ENCODE measurements around the gene FAS. TPM values are rescaled to one million over a fixed set of nuclear protein-coding genes. Genes with fewer than 3 reads are reported as not detected.

Gene FAS
- total RNA-seq, 3 donors from 2014 or later (not counting 1 experiment from before 2014, with no cell fraction given) = 17.3 to 29.9 (median 26.5) TPM

DNA sequence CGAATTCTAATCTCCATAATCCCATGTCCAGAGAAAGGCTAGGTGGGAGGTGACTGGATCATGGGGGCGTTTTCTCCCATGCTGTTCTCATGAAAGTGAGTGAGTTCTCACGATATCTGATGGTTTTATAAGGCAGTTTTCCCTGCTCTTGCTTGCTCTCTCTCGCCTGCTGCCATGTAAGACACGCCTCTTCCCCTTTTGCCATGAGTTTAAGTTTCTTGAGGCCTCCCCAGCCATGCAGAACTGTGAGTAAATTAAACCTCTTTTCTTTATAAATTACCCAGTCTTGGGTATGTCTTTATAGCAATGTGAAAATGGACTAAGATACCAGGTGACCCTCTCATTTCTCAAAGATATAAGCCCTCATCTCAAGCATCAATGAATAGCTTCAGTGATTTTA is 36.9 kb upstream of the FAS start:
- 94% methylated on average over 4 of the region's 5 CpGs for WGBS (ENCODE audit: insufficient coverage)
- H3K4me1 Mint-ChIP-seq = peaks cover 0 to 6% of the 10 kb centered on the region in 2 donors
- H3K27me3 Mint-ChIP-seq (ENCODE audit: low read depth in 2 of 2) = no peaks in the 10 kb centered on the region

GRCh38 chr10:88954458-88955083 is 36.0 kb upstream of the FAS start:
- intact Hi-C loops (cut with micrococcal nuclease) = no loop called here
- Histone ChIP-seq H3K36me3 (ENCODE audit: control insufficient read depth, insufficient read depth, low read length) (no peaks in the 10 kb centered on the region), H3K27me3 (ENCODE audit: control insufficient read depth, insufficient read depth, low read length) (no peaks in the 10 kb centered on the region), H3K4me3 (ENCODE audit: low read length) (no peak overlapping the region), H3K4me1 (ENCODE audit: control insufficient read depth, insufficient read depth, low read length) (no peaks in the 10 kb centered on the region), H3K9me3 (ENCODE audit: control insufficient read depth, insufficient read depth, low read length) (no peaks in the 10 kb centered on the region), H3K27ac (ENCODE audit: low read length) (no peak overlapping the region)
- no peak overlapping the region for H3K4me3 Mint-ChIP-seq
- TF ChIP-seq, protein P1, sequence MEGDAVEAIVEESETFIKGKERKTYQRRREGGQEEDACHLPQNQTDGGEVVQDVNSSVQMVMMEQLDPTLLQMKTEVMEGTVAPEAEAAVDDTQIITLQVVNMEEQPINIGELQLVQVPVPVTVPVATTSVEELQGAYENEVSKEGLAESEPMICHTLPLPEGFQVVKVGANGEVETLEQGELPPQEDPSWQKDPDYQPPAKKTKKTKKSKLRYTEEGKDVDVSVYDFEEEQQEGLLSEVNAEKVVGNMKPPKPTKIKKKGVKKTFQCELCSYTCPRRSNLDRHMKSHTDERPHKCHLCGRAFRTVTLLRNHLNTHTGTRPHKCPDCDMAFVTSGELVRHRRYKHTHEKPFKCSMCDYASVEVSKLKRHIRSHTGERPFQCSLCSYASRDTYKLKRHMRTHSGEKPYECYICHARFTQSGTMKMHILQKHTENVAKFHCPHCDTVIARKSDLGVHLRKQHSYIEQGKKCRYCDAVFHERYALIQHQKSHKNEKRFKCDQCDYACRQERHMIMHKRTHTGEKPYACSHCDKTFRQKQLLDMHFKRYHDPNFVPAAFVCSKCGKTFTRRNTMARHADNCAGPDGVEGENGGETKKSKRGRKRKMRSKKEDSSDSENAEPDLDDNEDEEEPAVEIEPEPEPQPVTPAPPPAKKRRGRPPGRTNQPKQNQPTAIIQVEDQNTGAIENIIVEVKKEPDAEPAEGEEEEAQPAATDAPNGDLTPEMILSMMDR (IDR thresholded peaks at IDR 0.05) = no peak
- H3K27ac Mint-ChIP-seq = no peak overlapping the region
- no peaks in the 10 kb centered on the region for H3K27me3 Mint-ChIP-seq (ENCODE audit: low read depth in 2 of 2)
- peaks cover 0 to 6% of the 10 kb centered on the region in 2 donors for H3K4me1 Mint-ChIP-seq
- peaks cover 5% of the 10 kb centered on the region for H3K36me3 Mint-ChIP-seq
- WGBS (ENCODE audit: insufficient coverage) = 90% methylated on average over 3 of the region's 4 CpGs
- DNase-seq (no peak), ATAC-seq (no peak)
- H3K9me3 Mint-ChIP-seq = no peaks in the 10 kb centered on the region

More for the DNA sequence above, 36.9 kb upstream of the FAS start:
- H3K9me3 Mint-ChIP-seq = no peaks in the 10 kb centered on the region
- Histone ChIP-seq H3K27ac (ENCODE audit: low read length) (no peak overlapping the region), H3K36me3 (ENCODE audit: control insufficient read depth, insufficient read depth, low read length) (no peaks in the 10 kb centered on the region), H3K27me3 (ENCODE audit: control insufficient read depth, insufficient read depth, low read length) (no peaks in the 10 kb centered on the region), H3K4me1 (ENCODE audit: control insufficient read depth, insufficient read depth, low read length) (no peaks in the 10 kb centered on the region), H3K9me3 (ENCODE audit: control insufficient read depth, insufficient read depth, low read length) (no peaks in the 10 kb centered on the region), H3K4me3 (ENCODE audit: low read length) (no peak overlapping the region)
- ATAC-seq = no peak
- peaks cover 5% of the 10 kb centered on the region for H3K36me3 Mint-ChIP-seq
- no peak for DNase-seq
- intact Hi-C loops (cut with micrococcal nuclease) = no loop called here
- H3K4me3 Mint-ChIP-seq = no peak overlapping the region
- TF ChIP-seq, protein P1 (IDR thresholded peaks at IDR 0.05) = no peak
- no peak overlapping the region for H3K27ac Mint-ChIP-seq

GRCh38 chr10:88957381-88957780 is 33.2 kb upstream of the FAS start:
- Histone ChIP-seq H3K4me1 (ENCODE audit: control insufficient read depth, insufficient read depth, low read length) (peaks cover 2% of the 10 kb centered on the region), H3K36me3 (ENCODE audit: control insufficient read depth, insufficient read depth, low read length) (no peaks in the 10 kb centered on the region), H3K9me3 (ENCODE audit: control insufficient read depth, insufficient read depth, low read length) (no peaks in the 10 kb centered on the region), H3K27ac (ENCODE audit: low read length) (no peak overlapping the region), H3K27me3 (ENCODE audit: control insufficient read depth, insufficient read depth, low read length) (no peaks in the 10 kb centered on the region), H3K4me3 (ENCODE audit: low read length) (no peak overlapping the region)
- H3K9me3 Mint-ChIP-seq = no peaks in the 10 kb centered on the region
- no peak overlapping the region for H3K27ac Mint-ChIP-seq
- no peak overlapping the region for H3K4me3 Mint-ChIP-seq
- TF ChIP-seq, protein P1 (IDR thresholded peaks at IDR 0.05) = no peak
- intact Hi-C loops (cut with micrococcal nuclease) = no loop called here
- no peaks in the 10 kb centered on the region for H3K27me3 Mint-ChIP-seq (ENCODE audit: low read depth in 2 of 2)
- 94% methylated on average over 1 of the region's 1 CpG for WGBS (ENCODE audit: insufficient coverage)
- H3K36me3 Mint-ChIP-seq = peaks cover 5% of the 10 kb centered on the region
- no peak for ATAC-seq
- peaks cover 11 to 24% of the 10 kb centered on the region in 2 donors for H3K4me1 Mint-ChIP-seq
- DNase-seq = no peak

GRCh38 chr10:88958721-88959120 is 31.9 kb upstream of the FAS start:
- no peak overlapping the region for H3K27ac Mint-ChIP-seq
- no peak for ATAC-seq
- H3K27ac ChIP-seq (ENCODE audit: low read length) = no peak overlapping the region
- H3K4me3 ChIP-seq (ENCODE audit: low read length) = no peak overlapping the region
- H3K36me3 Mint-ChIP-seq = peaks cover 3% of the 10 kb centered on the region
- no peak for DNase-seq
- no peaks in the 10 kb centered on the region for H3K9me3 Mint-ChIP-seq
- peaks cover 2% of the 10 kb centered on the region for H3K4me1 ChIP-seq (ENCODE audit: control insufficient read depth, insufficient read depth, low read length)
- 93% methylated on average over 5 of the region's 6 CpGs for WGBS (ENCODE audit: insufficient coverage)
- H3K9me3 ChIP-seq (ENCODE audit: control insufficient read depth, insufficient read depth, low read length) = no peaks in the 10 kb centered on the region
- no peaks in the 10 kb centered on the region for H3K27me3 ChIP-seq (ENCODE audit: control insufficient read depth, insufficient read depth, low read length)
- H3K4me3 Mint-ChIP-seq = no peak overlapping the region
- H3K36me3 ChIP-seq (ENCODE audit: control insufficient read depth, insufficient read depth, low read length) = no peaks in the 10 kb centered on the region
- H3K27me3 Mint-ChIP-seq (ENCODE audit: low read depth in 2 of 2) = no peaks in the 10 kb centered on the region
- intact Hi-C loops (cut with micrococcal nuclease) = no loop called here
- TF ChIP-seq, protein P1 (IDR thresholded peaks at IDR 0.05) = no peak
- H3K4me1 Mint-ChIP-seq = peaks cover 16 to 26% of the 10 kb centered on the region in 2 donors

Measured in natural killer cell (primary cell).